ENCODE measurements around the gene GPR107.

DNA sequence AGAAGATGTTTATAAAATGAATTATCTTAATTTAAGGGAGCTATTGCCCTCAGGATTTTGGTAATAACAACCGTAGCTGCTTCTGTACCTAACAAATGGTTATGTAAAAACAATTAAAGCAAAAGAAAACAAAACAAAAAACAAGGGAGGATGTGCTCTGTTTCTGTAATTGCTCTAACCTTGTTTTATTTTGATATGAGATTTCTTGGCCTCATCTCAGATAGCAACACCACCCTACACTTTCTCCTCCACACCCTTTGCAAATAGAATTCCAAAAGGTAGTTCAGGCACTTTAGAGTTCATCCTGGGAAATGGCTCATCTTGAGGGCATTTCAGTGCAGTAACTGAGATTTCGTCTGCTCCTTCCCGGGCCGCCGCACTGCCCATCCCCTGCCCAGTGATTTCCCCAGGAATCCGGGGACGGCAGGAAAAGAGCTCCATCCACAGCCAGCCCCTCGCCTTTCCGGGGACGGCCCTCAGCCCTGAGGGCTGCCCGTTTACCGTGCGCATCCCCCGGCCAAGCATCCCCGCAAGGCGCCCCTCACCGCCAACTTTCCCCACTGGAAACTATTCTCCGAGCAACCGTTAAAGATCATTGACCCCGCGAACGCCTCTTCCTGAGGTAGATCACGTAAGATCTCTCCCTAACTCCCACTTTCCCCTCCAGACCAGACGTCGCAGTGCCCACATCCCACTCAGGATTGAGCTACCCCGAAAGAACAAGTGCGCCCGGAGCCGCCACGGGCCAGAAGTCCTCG lies 11.9 kb upstream of the GPR107 start:
- no peak for TF ChIP-seq EZH2phosphoT487 (IDR thresholded peaks at IDR 0.05; ENCODE audit: insufficient read depth, low read depth)
- TF ChIP-seq EZH2 (IDR thresholded peaks at IDR 0.05; ENCODE audit: insufficient read depth, poor library complexity, severe bottlenecking), result no peak

All from GM23248 (cell line).